KBM-7 (cell line): ENCODE results near the gene PPP1R9B.

Experiments
- DNase-seq: peaks from one replicate; pipeline ENCODE4 v3.0.0-alpha.2; 2015
- in situ Hi-C: fragments of 300-500 bp; cut with MboI; formaldehyde crosslinking; loops from 2 replicates; pipeline ENCODE4 v1.14.3; 2020; ENCODE audit warnings: low sequenced_read_pairs, low pct_unique_long_range_greater_than_20kb, mixed read lengths

Gene PPP1R9B

DNA sequence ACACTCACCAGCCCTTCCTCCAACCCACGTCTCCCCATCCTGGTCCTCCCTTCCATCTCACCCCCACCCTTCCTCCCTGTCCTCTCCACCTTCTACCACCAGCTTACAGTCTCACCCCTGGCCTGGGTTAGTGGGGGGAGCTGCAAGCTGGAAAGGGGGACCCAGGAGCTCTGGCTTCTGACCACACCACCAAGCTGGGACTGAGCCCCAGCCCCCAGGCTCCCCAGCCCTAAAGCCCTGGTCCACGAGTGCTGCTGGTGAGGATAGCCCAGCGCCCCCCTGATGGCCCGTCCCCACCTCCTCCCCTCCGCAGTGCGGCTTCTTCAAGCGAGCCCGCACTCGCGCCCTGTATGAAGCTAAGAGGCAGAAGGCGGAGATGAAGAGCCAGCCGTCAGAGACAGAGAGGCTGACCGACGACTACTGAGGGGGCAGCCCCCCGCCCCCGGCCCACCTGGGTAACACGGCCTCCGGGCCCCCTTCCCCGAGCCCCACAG lies 62.5 kb downstream of the PPP1R9B start:
- in situ Hi-C loops: no loop called here
- DNase-seq: no peak

DNA sequence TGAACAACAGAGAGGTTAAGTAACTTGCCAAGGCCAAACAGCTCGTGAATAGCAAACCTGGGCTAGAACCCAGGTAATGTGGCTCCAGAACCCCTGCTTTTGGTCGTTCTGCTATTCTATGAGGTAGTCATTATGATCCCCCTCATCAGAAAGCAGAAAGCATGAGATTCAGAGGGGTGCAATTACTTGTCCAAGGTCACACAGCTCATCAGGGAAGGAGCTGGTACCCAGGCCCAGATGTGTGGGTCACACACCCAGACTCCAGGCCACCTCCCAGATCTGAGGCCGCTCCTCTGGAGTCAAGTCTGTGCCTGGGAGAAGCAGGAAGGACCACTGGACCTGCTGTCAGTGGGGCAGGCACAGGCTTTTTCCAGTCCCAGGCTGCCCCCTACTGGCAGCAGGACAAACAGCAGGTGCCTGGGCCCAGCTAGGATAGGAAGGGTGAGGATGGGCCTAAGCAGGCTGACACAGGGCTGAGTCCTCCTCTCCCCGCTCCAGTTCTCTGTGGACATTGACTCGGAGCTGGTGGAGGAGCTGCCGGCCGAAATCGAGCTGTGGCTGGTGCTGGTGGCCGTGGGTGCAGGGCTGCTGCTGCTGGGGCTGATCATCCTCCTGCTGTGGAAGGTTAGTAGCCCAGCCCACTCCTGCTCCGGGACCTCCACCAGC lies 63.1 kb downstream of the PPP1R9B start:
- in situ Hi-C loops: no loop called here

More for the DNA sequence above, 63.1 kb downstream of the PPP1R9B start:
- DNase-seq: peak; percentile 91
